ENCODE data around the gene IL1RAP. TPM values are rescaled to one million over a fixed set of nuclear protein-coding genes. Genes with fewer than 3 reads are reported as not detected.

The IL1RAP gene
- total RNA-seq, 1 experiment from 2014 or later: 186 TPM

DNA sequence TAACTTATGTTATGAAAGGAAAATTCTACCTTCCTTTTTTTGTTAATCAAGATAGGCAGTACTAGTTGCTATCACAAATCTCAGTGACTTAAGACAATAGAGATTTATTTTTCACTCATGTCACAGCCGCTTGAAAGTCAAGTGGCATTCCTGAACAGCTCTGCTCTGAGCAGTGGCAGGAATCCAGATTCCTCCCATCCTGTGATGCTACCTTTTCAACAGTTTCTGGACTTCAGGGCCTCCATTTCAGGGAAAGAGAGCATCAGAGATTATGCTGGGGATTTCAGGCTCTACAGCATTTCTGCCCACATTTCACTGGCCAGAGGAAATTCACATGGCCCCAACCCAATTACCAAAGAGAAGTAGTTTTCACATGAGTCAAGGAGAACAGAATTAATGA is 83.4 kb downstream of the IL1RAP start:
- H3K9me3 Mint-ChIP-seq (ENCODE audit: low read depth, unreplicated experiment): peaks cover 7% of the 10 kb centered on the region
- CTCF ChIA-PET: interaction anchor here (1.0 kb wide), 2 partner anchors 16 to 35 kb away, joined by 4 to 5 read pairs; no protein-coding TSS in a partner anchor
- no peak overlapping the region for H3K27ac Mint-ChIP-seq (ENCODE audit: unreplicated experiment)
- BruUV-seq (replicated peaks): no TSS peak
- peaks cover 66% of the 10 kb centered on the region for H3K4me1 Mint-ChIP-seq (ENCODE audit: low read depth, unreplicated experiment)
- intact Hi-C loops (cut with micrococcal nuclease; ENCODE audit: unreplicated experiment): loop anchor here (2.0 kb wide), 1 partner anchor 80 kb away; no protein-coding TSS in a partner anchor
- DNase-seq: no peak
- no peak overlapping the region for H3K4me3 Mint-ChIP-seq (ENCODE audit: low read depth, unreplicated experiment)
- TF ChIP-seq, protein P1, sequence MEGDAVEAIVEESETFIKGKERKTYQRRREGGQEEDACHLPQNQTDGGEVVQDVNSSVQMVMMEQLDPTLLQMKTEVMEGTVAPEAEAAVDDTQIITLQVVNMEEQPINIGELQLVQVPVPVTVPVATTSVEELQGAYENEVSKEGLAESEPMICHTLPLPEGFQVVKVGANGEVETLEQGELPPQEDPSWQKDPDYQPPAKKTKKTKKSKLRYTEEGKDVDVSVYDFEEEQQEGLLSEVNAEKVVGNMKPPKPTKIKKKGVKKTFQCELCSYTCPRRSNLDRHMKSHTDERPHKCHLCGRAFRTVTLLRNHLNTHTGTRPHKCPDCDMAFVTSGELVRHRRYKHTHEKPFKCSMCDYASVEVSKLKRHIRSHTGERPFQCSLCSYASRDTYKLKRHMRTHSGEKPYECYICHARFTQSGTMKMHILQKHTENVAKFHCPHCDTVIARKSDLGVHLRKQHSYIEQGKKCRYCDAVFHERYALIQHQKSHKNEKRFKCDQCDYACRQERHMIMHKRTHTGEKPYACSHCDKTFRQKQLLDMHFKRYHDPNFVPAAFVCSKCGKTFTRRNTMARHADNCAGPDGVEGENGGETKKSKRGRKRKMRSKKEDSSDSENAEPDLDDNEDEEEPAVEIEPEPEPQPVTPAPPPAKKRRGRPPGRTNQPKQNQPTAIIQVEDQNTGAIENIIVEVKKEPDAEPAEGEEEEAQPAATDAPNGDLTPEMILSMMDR (IDR thresholded peaks at IDR 0.05; ENCODE audit: unreplicated experiment): no peak
- H3K36me3 Mint-ChIP-seq (ENCODE audit: insufficient read depth, unreplicated experiment): peaks cover 33% of the 10 kb centered on the region
- no peaks in the 10 kb centered on the region for H3K27me3 Mint-ChIP-seq (ENCODE audit: unreplicated experiment)

DNA sequence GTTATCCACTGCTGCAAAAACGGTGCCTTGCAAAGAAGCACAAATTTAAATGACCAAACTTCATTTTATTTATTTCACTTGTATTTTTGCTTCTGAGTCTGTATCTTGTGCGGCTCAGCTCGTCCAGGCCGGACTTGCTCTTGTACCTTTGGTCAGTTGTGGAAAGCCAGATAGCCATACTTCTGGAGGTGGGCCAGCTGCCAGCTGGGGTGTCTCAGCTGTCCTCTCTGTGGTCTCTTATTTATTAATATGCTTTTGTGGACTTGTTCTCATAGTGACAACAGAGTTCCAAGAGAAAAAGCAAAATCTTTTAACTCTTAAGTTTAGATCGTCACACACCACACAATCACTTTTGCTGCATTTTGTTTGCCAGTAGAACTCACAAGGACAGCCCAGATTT is 87.7 kb downstream of the IL1RAP start:
- TF ChIP-seq, protein P1 (IDR thresholded peaks at IDR 0.05; ENCODE audit: unreplicated experiment): no peak
- DNase-seq: no peak
- no TSS peak for BruUV-seq (replicated peaks)
- no peak overlapping the region for H3K27ac Mint-ChIP-seq (ENCODE audit: unreplicated experiment)
- no peak overlapping the region for H3K4me3 Mint-ChIP-seq (ENCODE audit: low read depth, unreplicated experiment)
- H3K36me3 Mint-ChIP-seq (ENCODE audit: insufficient read depth, unreplicated experiment): peaks cover 46% of the 10 kb centered on the region
- peaks cover 33% of the 10 kb centered on the region for H3K4me1 Mint-ChIP-seq (ENCODE audit: low read depth, unreplicated experiment)
- intact Hi-C loops (cut with micrococcal nuclease; ENCODE audit: unreplicated experiment): no loop called here
- H3K27me3 Mint-ChIP-seq (ENCODE audit: unreplicated experiment): no peaks in the 10 kb centered on the region
- CTCF ChIA-PET: no interaction called here
- H3K9me3 Mint-ChIP-seq (ENCODE audit: low read depth, unreplicated experiment): peaks cover 9% of the 10 kb centered on the region

GRCh38 chr3:190605385-190605784 is 91.5 kb downstream of the IL1RAP start:
- Mint-ChIP-seq H3K4me3 (ENCODE audit: low read depth, unreplicated experiment) (no peak overlapping the region), H3K27ac (ENCODE audit: unreplicated experiment) (peak overlapping the region; percentile 21)
- CTCF ChIA-PET: no interaction called here

GRCh38 chr3:190606596-190606995 is 92.7 kb downstream of the IL1RAP start:
- no peak overlapping the region for H3K27ac Mint-ChIP-seq (ENCODE audit: unreplicated experiment)
- BruUV-seq (replicated peaks): no TSS peak
- H3K9me3 Mint-ChIP-seq (ENCODE audit: low read depth, unreplicated experiment): peaks cover 4% of the 10 kb centered on the region
- peaks cover 21% of the 10 kb centered on the region for H3K4me1 Mint-ChIP-seq (ENCODE audit: low read depth, unreplicated experiment)
- CTCF ChIA-PET: interaction anchor here (0.8 kb wide), 1 partner anchor 11 kb away, joined by 4 read pairs; no protein-coding TSS in a partner anchor
- DNase-seq: no peak
- H3K4me3 Mint-ChIP-seq (ENCODE audit: low read depth, unreplicated experiment): no peak overlapping the region
- TF ChIP-seq, protein P1 (IDR thresholded peaks at IDR 0.05; ENCODE audit: unreplicated experiment): no peak
- H3K27me3 Mint-ChIP-seq (ENCODE audit: unreplicated experiment): no peaks in the 10 kb centered on the region
- H3K36me3 Mint-ChIP-seq (ENCODE audit: insufficient read depth, unreplicated experiment): peaks cover 54% of the 10 kb centered on the region
- intact Hi-C loops (cut with micrococcal nuclease; ENCODE audit: unreplicated experiment): no loop called here

More at GRCh38 chr3:190605385-190605784, 91.5 kb downstream of the IL1RAP start:
- no peak for DNase-seq
- TF ChIP-seq, protein P1 (IDR thresholded peaks at IDR 0.05; ENCODE audit: unreplicated experiment): no peak
- no TSS peak for BruUV-seq (replicated peaks)
- no peaks in the 10 kb centered on the region for H3K27me3 Mint-ChIP-seq (ENCODE audit: unreplicated experiment)
- peaks cover 21% of the 10 kb centered on the region for H3K4me1 Mint-ChIP-seq (ENCODE audit: low read depth, unreplicated experiment)
- H3K9me3 Mint-ChIP-seq (ENCODE audit: low read depth, unreplicated experiment): peaks cover 4% of the 10 kb centered on the region
- intact Hi-C loops (cut with micrococcal nuclease; ENCODE audit: unreplicated experiment): no loop called here
- peaks cover 48% of the 10 kb centered on the region for H3K36me3 Mint-ChIP-seq (ENCODE audit: insufficient read depth, unreplicated experiment)
